Endometrial microvascular endothelial cells (primary cell): ENCODE measurements around the gene MRAP. TPM values are rescaled to one million over a fixed set of nuclear protein-coding genes. Genes with fewer than 3 reads are reported as not detected.
"Not testable (repeated sequence)": the region's sequence is repeated elsewhere in the genome, so short reads cannot be mapped to it uniquely, and the experiment has no call there.

Experiments used
- in situ Hi-C: cut with HindIII; loops from 2 replicates; pipeline ENCODE4 v1.10.0; 2017; ENCODE audit warnings: low sequenced_read_pairs, low pct_unique_long_range_greater_than_20kb; ENCODE audit errors: inconsistent ontology term
- total RNA-seq: library from RNA; depleted of rRNA; stranded (reverse); fragments of >200 nt; gene quantifications from one replicate; pipeline ENCODE4 v1.2.3, GENCODE V29; 2015; ENCODE audit errors: inconsistent ontology term

Gene MRAP
- total RNA-seq, 1 donor from 2014 or later, result not detected

- in situ Hi-C loops, result no loop called here
Observed at GRCh38 chr21:32297449-32297848, 1.2 kb upstream of the MRAP start.

- in situ Hi-C loops, result no loop called here
Observed at GRCh38 chr21:32298148-32298559, 501 bp upstream of the MRAP start.

GRCh38 chr21:32299695-32300094 lies 1.0 kb downstream of the MRAP start:
- in situ Hi-C loops, result no loop called here

- in situ Hi-C loops, result no loop called here
Observed at GRCh38 chr21:32300117-32300681, 1.5 kb downstream of the MRAP start.

- in situ Hi-C loops, result no loop called here
Observed at GRCh38 chr21:32301596-32301995, 2.9 kb downstream of the MRAP start.

GRCh38 chr21:32302560-32302959 lies 3.9 kb downstream of the MRAP start:
- in situ Hi-C loops, result no loop called here

GRCh38 chr21:32303385-32303784 lies 4.7 kb downstream of the MRAP start:
- in situ Hi-C loops, result no loop called here

GRCh38 chr21:32304998-32305397 lies 6.3 kb downstream of the MRAP start:
- in situ Hi-C loops, result no loop called here

GRCh38 chr21:32306021-32306780 lies 7.5 kb downstream of the MRAP start:
- in situ Hi-C loops, result no loop called here

GRCh38 chr21:32307706-32308105 lies 9.1 kb downstream of the MRAP start:
- in situ Hi-C loops, result no loop called here

- in situ Hi-C loops, result no loop called here
Observed at GRCh38 chr21:32308696-32309095, 10.0 kb downstream of the MRAP start.

- in situ Hi-C loops, result no loop called here
Observed at GRCh38 chr21:32309906-32310460, 11.3 kb downstream of the MRAP start.

GRCh38 chr21:32310976-32311375 lies 12.3 kb downstream of the MRAP start:
- in situ Hi-C loops, result not testable (repeated sequence)

GRCh38 chr21:32311621-32312020 lies 13.0 kb downstream of the MRAP start:
- in situ Hi-C loops, result no loop called here

- in situ Hi-C loops, result no loop called here
Observed at GRCh38 chr21:32312326-32312725, 13.7 kb downstream of the MRAP start.

- in situ Hi-C loops, result no loop called here
Observed at GRCh38 chr21:32312976-32313375, 14.3 kb downstream of the MRAP start.

- in situ Hi-C loops, result no loop called here
Observed at GRCh38 chr21:32314806-32315205, 16.2 kb downstream of the MRAP start.

GRCh38 chr21:32315511-32316281 lies 17.0 kb downstream of the MRAP start:
- in situ Hi-C loops, result no loop called here

GRCh38 chr21:32316361-32317215 lies 17.9 kb downstream of the MRAP start:
- in situ Hi-C loops, result no loop called here
